ENCODE measurements around the gene FFAR1. TPM values are rescaled to one million over a fixed set of nuclear protein-coding genes. Genes with fewer than 3 reads are reported as not detected.
"Not testable (repeated sequence)": the region's sequence is repeated elsewhere in the genome, so short reads cannot be mapped to it uniquely, and the experiment has no call there.

FFAR1 gene
- total and polyA plus RNA-seq, 2 donors (not counting 1 experiment from before 2014, with no cell fraction given), result 3.0 to 17.9 TPM

DNA sequence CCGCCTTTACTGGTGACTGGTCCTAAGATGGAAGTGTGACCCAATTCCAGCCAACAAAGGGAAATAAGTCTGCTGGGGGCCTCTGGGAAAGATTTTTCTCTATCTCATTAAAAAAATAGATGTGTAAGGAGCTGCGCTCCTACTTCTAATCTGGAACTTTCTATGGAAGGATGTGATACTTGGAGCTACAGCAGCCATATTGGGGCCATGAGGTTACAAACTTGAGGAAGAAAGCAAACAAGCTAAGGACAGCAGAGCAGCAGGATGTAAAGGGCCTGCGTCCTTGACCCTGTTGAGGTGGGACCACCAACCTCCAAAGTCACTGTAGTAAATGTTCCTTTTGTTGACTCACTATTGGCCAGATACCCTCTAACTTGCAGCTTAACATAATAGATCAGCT, 30.7 kb downstream of the FFAR1 start:
- no peaks in the 10 kb centered on the region for H3K79me2 ChIP-seq (ENCODE audit: control insufficient read depth, insufficient read depth, low read length)
- CTCF ChIA-PET, result interaction anchor here (0.5 to 2.0 kb wide), 7 partner anchors 26 to 306 kb away, joined by 3 to 5 read pairs (median 4); no protein-coding TSS in a partner anchor

DNA sequence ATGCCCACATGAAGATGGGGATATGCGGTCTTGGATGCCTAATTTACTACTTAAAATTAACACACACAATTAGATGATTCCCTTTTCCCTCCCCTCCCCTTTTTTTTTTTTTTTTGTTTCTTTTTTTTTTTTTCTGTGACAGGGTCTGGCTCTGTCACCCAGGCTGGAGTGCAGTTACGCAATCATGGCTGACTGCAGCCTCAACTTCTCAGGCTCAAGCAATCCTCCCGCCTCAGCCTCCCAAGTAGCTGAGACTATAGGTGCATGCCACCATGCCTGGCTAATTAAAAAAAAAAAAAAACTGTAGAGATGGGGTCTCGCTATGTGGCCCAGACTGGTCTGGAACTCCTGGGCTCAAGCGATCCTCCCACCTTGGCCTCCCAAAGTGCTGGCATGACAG, 31.8 kb downstream of the FFAR1 start:
- peaks cover 13% of the 10 kb centered on the region for H3K27me3 Mint-ChIP-seq
- H3K27ac ChIP-seq (ENCODE audit: low read length in 2 of 2); DNase-seq; H3K27me3 ChIP-seq (replicated peaks in 1 of 4; ENCODE audit: control extremely low read depth in 1 of 4, control insufficient read depth in 3 of 4, insufficient read depth in 4 of 4, low read length in 3 of 4); H2AFZ ChIP-seq (ENCODE audit: insufficient read depth, low read depth, low read length, poor library complexity, severe bottlenecking); H3K9me3 Mint-ChIP-seq (ENCODE audit: insufficient read depth); H3K4me3 ChIP-seq (ENCODE audit: control extremely low read depth in 1 of 5, extremely low read depth in 1 of 5, insufficient read depth in 1 of 5, low read depth in 2 of 5, low read length in 4 of 5); H3K9me3 ChIP-seq (ENCODE audit: control extremely low read depth in 1 of 3, control insufficient read depth in 2 of 3, insufficient read depth in 1 of 3, low read length in 2 of 3); H4K20me1 ChIP-seq (ENCODE audit: control insufficient read depth, insufficient read depth, low read length, poor library complexity, severe bottlenecking); POLR2A ChIA-PET; H3K4me3 Mint-ChIP-seq; H3K79me2 ChIP-seq (ENCODE audit: control insufficient read depth, insufficient read depth, low read length); H3K4me2 ChIP-seq (replicated peaks; ENCODE audit: low read depth, low read length, poor library complexity, severe bottlenecking); intact Hi-C loops (cut with micrococcal nuclease); H3K27ac Mint-ChIP-seq; ATAC-seq (ENCODE audit: low read depth); H3K36me3 ChIP-seq (replicated peaks in 1 of 2; ENCODE audit: control extremely low read depth in 1 of 2, control insufficient read depth in 1 of 2, extremely low read depth in 1 of 2, insufficient read depth in 2 of 2, low read length in 1 of 2); H3K9ac ChIP-seq (ENCODE audit: low read length): not testable (repeated sequence)
- peaks cover 18% of the 10 kb centered on the region for H3K4me1 Mint-ChIP-seq
- peaks cover 13 to 14% of the 10 kb centered on the region in 2 donors for H3K4me1 ChIP-seq (ENCODE audit: control insufficient read depth in 2 of 2, insufficient read depth in 2 of 2, low read length in 2 of 2)
- CTCF ChIA-PET, result interaction anchor here (1.3 kb wide), 1 partner anchor 124 kb away, joined by 4 read pairs; no protein-coding TSS in a partner anchor
- WGBS (ENCODE audit: insufficient coverage), result 89% methylated on average over 3 of the region's 5 CpGs

More for the DNA sequence above, 30.7 kb downstream of the FFAR1 start:
- H3K4me2 ChIP-seq (replicated peaks; ENCODE audit: low read depth, low read length, poor library complexity, severe bottlenecking), result no peak overlapping the region
- H3K9ac ChIP-seq (ENCODE audit: low read length), result no peak overlapping the region
- peaks cover 0 to 2% (median 0%) of the 10 kb centered on the region in 4 experiments for H3K27me3 ChIP-seq (replicated peaks in 1 of 4; ENCODE audit: control extremely low read depth in 1 of 4, control insufficient read depth in 3 of 4, insufficient read depth in 4 of 4, low read length in 3 of 4)
- DNase-seq, result no peak
- H3K4me3 ChIP-seq (ENCODE audit: control extremely low read depth in 1 of 5, extremely low read depth in 1 of 5, insufficient read depth in 1 of 5, low read depth in 2 of 5, low read length in 4 of 5), result no peak overlapping the region
- H3K9me3 ChIP-seq (ENCODE audit: control extremely low read depth in 1 of 3, control insufficient read depth in 2 of 3, insufficient read depth in 1 of 3, low read length in 2 of 3), result peaks cover 0 to 4% (median 1%) of the 10 kb centered on the region in 3 donors
- no peak overlapping the region for H2AFZ ChIP-seq (ENCODE audit: insufficient read depth, low read depth, low read length, poor library complexity, severe bottlenecking)
- ATAC-seq (ENCODE audit: low read depth), result no peak
- no peak overlapping the region for H3K27ac ChIP-seq (ENCODE audit: low read length in 2 of 2)
- H3K27me3 Mint-ChIP-seq, result peaks cover 13% of the 10 kb centered on the region
- peaks cover 18% of the 10 kb centered on the region for H3K4me1 Mint-ChIP-seq
- TF ChIP-seq CTCF (IDR thresholded peaks at IDR 0.05) (no peak), EZH2 (IDR thresholded peaks at IDR 0.05; ENCODE audit: borderline replicate concordance, insufficient read depth, low read depth, low read length, poor library complexity, severe bottlenecking) (no peak)
- POLR2A ChIA-PET, result interaction anchor here (0.6 kb wide), 1 partner anchor 99 kb away, joined by 3 read pairs; no protein-coding TSS in a partner anchor
- H4K20me1 ChIP-seq (ENCODE audit: control insufficient read depth, insufficient read depth, low read length, poor library complexity, severe bottlenecking), result no peaks in the 10 kb centered on the region
- no CpG with 5 or more reads among the region's 3 CpGs for WGBS (ENCODE audit: insufficient coverage)
- no peak overlapping the region for H3K4me3 Mint-ChIP-seq
- no peaks in the 10 kb centered on the region for H3K9me3 Mint-ChIP-seq (ENCODE audit: insufficient read depth)
- no peak overlapping the region for H3K27ac Mint-ChIP-seq
- H3K4me1 ChIP-seq (ENCODE audit: control insufficient read depth in 2 of 2, insufficient read depth in 2 of 2, low read length in 2 of 2), result peaks cover 13 to 14% of the 10 kb centered on the region in 2 donors
- no peaks in the 10 kb centered on the region for H3K36me3 ChIP-seq (replicated peaks in 1 of 2; ENCODE audit: control extremely low read depth in 1 of 2, control insufficient read depth in 1 of 2, extremely low read depth in 1 of 2, insufficient read depth in 2 of 2, low read length in 1 of 2)
- intact Hi-C loops (cut with micrococcal nuclease), result no loop called here
